ENCODE data around the gene TNK2. TPM values are rescaled to one million over a fixed set of nuclear protein-coding genes. Genes with fewer than 3 reads are reported as not detected.
A peak's percentile ranks its signal among the peaks of the same experiment; 100 is the strongest.

Gene TNK2
- total and polyA plus RNA-seq, 2 of the 13 experiments (the other 11 are each of a cell fraction or from before 2014, with no cell fraction given): 4.6 to 5.8 TPM

DNA sequence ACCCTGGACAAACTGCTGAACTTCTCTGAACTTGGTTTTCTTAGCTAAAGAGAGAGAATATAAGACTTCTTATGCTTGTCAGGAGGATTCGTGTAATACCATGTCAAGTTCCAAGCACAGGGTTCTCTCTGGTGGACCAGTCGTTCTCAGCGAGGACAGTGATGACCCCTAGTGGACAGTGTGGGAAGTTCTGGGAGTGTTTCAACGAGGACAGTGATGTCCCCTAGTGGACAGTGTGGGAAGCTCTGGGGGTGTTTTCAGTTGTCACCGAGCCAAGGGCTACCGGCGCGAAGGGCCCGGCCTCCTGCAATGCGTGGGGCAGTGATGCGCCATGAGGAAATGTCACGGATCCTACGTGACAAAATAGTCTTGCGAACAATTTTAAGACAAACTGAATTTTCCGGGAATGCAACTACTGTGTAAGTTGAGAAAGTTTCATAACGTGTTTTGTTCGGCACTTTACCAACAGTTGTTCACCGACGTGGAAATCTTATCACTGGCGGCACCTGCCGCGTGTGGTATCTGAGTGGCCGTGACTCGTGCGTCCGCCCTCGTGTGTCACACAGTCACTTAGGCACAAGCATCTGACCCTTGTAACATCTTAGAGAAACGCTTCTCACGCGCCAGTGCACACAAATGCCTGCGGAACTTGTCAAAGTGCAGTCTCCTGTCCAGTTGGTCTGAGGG, 57.4 kb downstream of the TNK2 start (continued):
- TF ChIP-seq, protein P1, sequence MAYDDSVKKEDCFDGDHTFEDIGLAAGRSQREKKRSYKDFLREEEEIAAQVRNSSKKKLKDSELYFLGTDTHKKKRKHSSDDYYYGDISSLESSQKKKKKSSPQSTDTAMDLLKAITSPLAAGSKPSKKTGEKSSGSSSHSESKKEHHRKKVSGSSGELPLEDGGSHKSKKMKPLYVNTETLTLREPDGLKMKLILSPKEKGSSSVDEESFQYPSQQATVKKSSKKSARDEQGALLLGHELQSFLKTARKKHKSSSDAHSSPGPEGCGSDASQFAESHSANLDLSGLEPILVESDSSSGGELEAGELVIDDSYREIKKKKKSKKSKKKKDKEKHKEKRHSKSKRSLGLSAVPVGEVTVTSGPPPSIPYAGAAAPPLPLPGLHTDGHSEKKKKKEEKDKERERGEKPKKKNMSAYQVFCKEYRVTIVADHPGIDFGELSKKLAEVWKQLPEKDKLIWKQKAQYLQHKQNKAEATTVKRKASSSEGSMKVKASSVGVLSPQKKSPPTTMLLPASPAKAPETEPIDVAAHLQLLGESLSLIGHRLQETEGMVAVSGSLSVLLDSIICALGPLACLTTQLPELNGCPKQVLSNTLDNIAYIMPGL (CRISPR knock-in tag; IDR thresholded peaks at IDR 0.05; ENCODE audit: borderline replicate concordance in 1 of 2, low read depth in 1 of 2): peak; percentile 95 to 98
- TF ChIP-seq HBP1 (CRISPR knock-in tag; IDR thresholded peaks at IDR 0.05; ENCODE audit: low read depth): no peak
- TF ChIP-seq ZNF569 (CRISPR knock-in tag; IDR thresholded peaks at IDR 0.05; ENCODE audit: borderline replicate concordance): no peak
- TF ChIP-seq, protein P2, sequence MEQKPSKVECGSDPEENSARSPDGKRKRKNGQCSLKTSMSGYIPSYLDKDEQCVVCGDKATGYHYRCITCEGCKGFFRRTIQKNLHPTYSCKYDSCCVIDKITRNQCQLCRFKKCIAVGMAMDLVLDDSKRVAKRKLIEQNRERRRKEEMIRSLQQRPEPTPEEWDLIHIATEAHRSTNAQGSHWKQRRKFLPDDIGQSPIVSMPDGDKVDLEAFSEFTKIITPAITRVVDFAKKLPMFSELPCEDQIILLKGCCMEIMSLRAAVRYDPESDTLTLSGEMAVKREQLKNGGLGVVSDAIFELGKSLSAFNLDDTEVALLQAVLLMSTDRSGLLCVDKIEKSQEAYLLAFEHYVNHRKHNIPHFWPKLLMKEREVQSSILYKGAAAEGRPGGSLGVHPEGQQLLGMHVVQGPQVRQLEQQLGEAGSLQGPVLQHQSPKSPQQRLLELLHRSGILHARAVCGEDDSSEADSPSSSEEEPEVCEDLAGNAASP (CRISPR knock-in tag; IDR thresholded peaks at IDR 0.05; ENCODE audit: borderline replicate concordance): peak; percentile 42; the same call in 1 of the 2 replicates
- TF ChIP-seq HMGA1 (CRISPR knock-in tag; conservative IDR thresholded peaks at IDR 0.05): no peak
- TF ChIP-seq DR1 (CRISPR knock-in tag; IDR thresholded peaks at IDR 0.05): no peak
- TF ChIP-seq, protein P3, sequence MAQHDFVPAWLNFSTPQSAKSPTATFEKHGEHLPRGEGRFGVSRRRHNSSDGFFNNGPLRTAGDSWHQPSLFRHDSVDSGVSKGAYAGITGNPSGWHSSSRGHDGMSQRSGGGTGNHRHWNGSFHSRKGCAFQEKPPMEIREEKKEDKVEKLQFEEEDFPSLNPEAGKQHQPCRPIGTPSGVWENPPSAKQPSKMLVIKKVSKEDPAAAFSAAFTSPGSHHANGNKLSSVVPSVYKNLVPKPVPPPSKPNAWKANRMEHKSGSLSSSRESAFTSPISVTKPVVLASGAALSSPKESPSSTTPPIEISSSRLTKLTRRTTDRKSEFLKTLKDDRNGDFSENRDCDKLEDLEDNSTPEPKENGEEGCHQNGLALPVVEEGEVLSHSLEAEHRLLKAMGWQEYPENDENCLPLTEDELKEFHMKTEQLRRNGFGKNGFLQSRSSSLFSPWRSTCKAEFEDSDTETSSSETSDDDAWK (CRISPR knock-in tag; IDR thresholded peaks at IDR 0.05): no peak
- no peak for TF ChIP-seq ZNF280D (CRISPR knock-in tag; IDR thresholded peaks at IDR 0.05)
- no peak for TF ChIP-seq GABPA (IDR thresholded peaks at IDR 0.05; ENCODE audit: low read depth, low read length)
- no peak for TF ChIP-seq GABPA (CRISPR knock-in tag; IDR thresholded peaks at IDR 0.05; ENCODE audit: low read depth)
- no peak for TF ChIP-seq IKZF4 (CRISPR knock-in tag; IDR thresholded peaks at IDR 0.05; ENCODE audit: borderline replicate concordance, low read depth, not compliant biosample characterization)
- TF ChIP-seq ARHGAP35 (CRISPR knock-in tag; IDR thresholded peaks at IDR 0.05; ENCODE audit: borderline replicate concordance): no peak
- TF ChIP-seq CCDC6 (CRISPR knock-in tag; IDR thresholded peaks at IDR 0.05): peak; percentile 83
- no peak for TF ChIP-seq HOXA9 (CRISPR knock-in tag; IDR thresholded peaks at IDR 0.05; ENCODE audit: borderline replicate concordance)
- TF ChIP-seq CTCF (CRISPR knock-in tag; IDR thresholded peaks at IDR 0.05): peak; percentile 99
